Osteocyte (in vitro differentiated cells): ENCODE measurements around the gene CUL1. TPM values are rescaled to one million over a fixed set of nuclear protein-coding genes. Genes with fewer than 3 reads are reported as not detected.
A peak's percentile ranks its signal among the peaks of the same experiment; 100 is the strongest.

Source experiments
- DNase-seq: peaks from one replicate; pipeline ENCODE4 v3.0.0; 2021; ENCODE audit warnings: mixed read lengths; ENCODE audit not compliant: unreplicated experiment; ENCODE audit errors: extremely low spot score
- H3K27ac Mint-ChIP-seq: one replicate; pipeline ENCODE4 v1.8.0; 2021; ENCODE audit warnings: mild to moderate bottlenecking, mixed read lengths; ENCODE audit not compliant: unreplicated experiment
- H3K27me3 Mint-ChIP-seq: one replicate; pipeline ENCODE4 v1.8.0; 2021; ENCODE audit warnings: mixed read lengths; ENCODE audit not compliant: unreplicated experiment
- H3K36me3 Mint-ChIP-seq: one replicate; pipeline ENCODE4 v1.8.0; 2021; ENCODE audit warnings: mixed read lengths; ENCODE audit not compliant: unreplicated experiment
- H3K4me1 Mint-ChIP-seq: one replicate; pipeline ENCODE4 v1.8.0; 2021; ENCODE audit warnings: mixed read lengths; ENCODE audit not compliant: unreplicated experiment
- H3K4me3 Mint-ChIP-seq: one replicate; pipeline ENCODE4 v1.8.0; 2021; ENCODE audit warnings: mild to moderate bottlenecking, moderate library complexity, mixed read lengths; ENCODE audit not compliant: unreplicated experiment
- H3K9me3 Mint-ChIP-seq: one replicate; pipeline ENCODE4 v1.8.0; 2021; ENCODE audit warnings: mixed read lengths; ENCODE audit not compliant: unreplicated experiment
- CTCF ChIP-seq: fragments of 200-600 bp; sonication (generic); IDR thresholded peaks from 2 replicates; pipeline ENCODE4 v1.5.0; 2021; ENCODE audit warnings: antibody characterized with exemption, mild to moderate bottlenecking, moderate library complexity
- total RNA-seq: library from RNA; stranded (reverse); gene quantifications from 2 replicates; pipeline ENCODE4 v1.2.1, GENCODE V29; 2021

CUL1 gene
- total RNA-seq, 1 donor from 2014 or later = 45.6 TPM

GRCh38 chr7:148735141-148735540 lies 36.4 kb downstream of the CUL1 start:
- Mint-ChIP-seq H3K9me3 (no peaks in the 10 kb centered on the region), H3K36me3 (peaks cover 31% of the 10 kb centered on the region), H3K4me3 (no peak overlapping the region), H3K27me3 (no peaks in the 10 kb centered on the region), H3K27ac (peak overlapping the region; percentile 27), H3K4me1 (peaks cover 46% of the 10 kb centered on the region)
- TF ChIP-seq CTCF = no peak
- no peak for DNase-seq

- Mint-ChIP-seq H3K4me3 (no peak overlapping the region), H3K27ac (no peak overlapping the region), H3K36me3 (peaks cover 37% of the 10 kb centered on the region), H3K27me3 (no peaks in the 10 kb centered on the region), H3K4me1 (peaks cover 37% of the 10 kb centered on the region), H3K9me3 (no peaks in the 10 kb centered on the region)
- no peak for DNase-seq
- TF ChIP-seq CTCF = no peak
Observed at GRCh38 chr7:148735967-148736366, 37.3 kb downstream of the CUL1 start.

GRCh38 chr7:148738737-148739535 lies 40.2 kb downstream of the CUL1 start:
- no peak for DNase-seq
- H3K27ac Mint-ChIP-seq = peak overlapping the region; percentile 20
- no peak for TF ChIP-seq CTCF
- H3K27me3 Mint-ChIP-seq = no peaks in the 10 kb centered on the region
- H3K4me3 Mint-ChIP-seq = no peak overlapping the region
- peaks cover 44% of the 10 kb centered on the region for H3K36me3 Mint-ChIP-seq
- H3K4me1 Mint-ChIP-seq = peaks cover 13% of the 10 kb centered on the region
- H3K9me3 Mint-ChIP-seq = peaks cover 5% of the 10 kb centered on the region

GRCh38 chr7:148746135-148746534 lies 47.4 kb downstream of the CUL1 start:
- no peaks in the 10 kb centered on the region for H3K27me3 Mint-ChIP-seq
- H3K27ac Mint-ChIP-seq = no peak overlapping the region
- H3K4me1 Mint-ChIP-seq = no peaks in the 10 kb centered on the region
- H3K9me3 Mint-ChIP-seq = peaks cover 5% of the 10 kb centered on the region
- DNase-seq = no peak
- peaks cover 27% of the 10 kb centered on the region for H3K36me3 Mint-ChIP-seq
- H3K4me3 Mint-ChIP-seq = no peak overlapping the region
- no peak for TF ChIP-seq CTCF

GRCh38 chr7:148747274-148747673 lies 48.6 kb downstream of the CUL1 start:
- DNase-seq = no peak
- Mint-ChIP-seq H3K27ac (no peak overlapping the region), H3K27me3 (no peaks in the 10 kb centered on the region), H3K4me3 (no peak overlapping the region), H3K4me1 (no peaks in the 10 kb centered on the region), H3K36me3 (peaks cover 21% of the 10 kb centered on the region), H3K9me3 (peaks cover under 1% of the 10 kb centered on the region)
- no peak for TF ChIP-seq CTCF
